Endothelial cell of umbilical vein (primary cell): ENCODE data around the gene MRPL17. TPM values are rescaled to one million over a fixed set of nuclear protein-coding genes. Genes with fewer than 3 reads are reported as not detected.

Experiments
- BruUV-seq: library from RNA; stranded (reverse); fragments of 400-500 nt; replicated peaks from 2 replicates; lab custom pipeline; 2021; lab: Mats Ljungman, UMichigan
- CTCF ChIA-PET: fragments of 300-600, 350-600 bp; sonication (Branson Sonifier 250); formaldehyde crosslinking; loops from one replicate; lab custom pipeline; 2021; ENCODE audit warnings: antibody characterized with exemption, inconsistent platforms; lab: Charles Lee
- POLR2A ChIA-PET: fragments of 300-600, 350-600 bp; sonication (Branson Sonifier 250); formaldehyde crosslinking; loops from one replicate; lab custom pipeline; 2021; ENCODE audit warnings: antibody characterized with exemption, inconsistent platforms; lab: Charles Lee
- DNase-seq: peaks from one replicate; pipeline ENCODE4 v3.0.0-alpha.2; 2011; ENCODE audit warnings: low read depth, low spot score
- FAIRE-seq: peaks from 2 replicates; lab custom pipeline; 2011; peaks lifted over from hg19 to GRCh38; lab: Jason Lieb, UNC
- H2AFZ ChIP-seq: 2 replicates; pipeline ENCODE4 v1.6.0; 2012; ENCODE audit warnings: low read depth, low read length, control low read depth, inconsistent platforms
- H3K27ac ChIP-seq: 2 replicates; pipeline ENCODE4 v1.5.1; 2011; ENCODE audit warnings: low read depth, mild to moderate bottlenecking, control low read depth, low read length, moderate library complexity; ENCODE audit not compliant: insufficient read depth
- H3K27me3 ChIP-seq, 2 experiments: 2 replicates each; pipeline versions ENCODE4 v1.6.0 to v1.6.1; 2011; ENCODE audit warnings: low read length in 2 of 2, mixed read lengths in 1 of 2; ENCODE audit not compliant: control insufficient read depth in 2 of 2, insufficient read depth in 2 of 2
- H3K36me3 ChIP-seq, 2 experiments: 2 replicates in 1 of 2; 3 replicates in 1 of 2; pipeline ENCODE4 v1.5.1; 2011; ENCODE audit warnings: low read length in 2 of 2, mild to moderate bottlenecking in 1 of 2, moderate library complexity in 1 of 2; ENCODE audit not compliant: control insufficient read depth in 2 of 2, insufficient read depth in 2 of 2; ENCODE audit errors: extremely low read depth in 1 of 2
- H3K4me1 ChIP-seq: 3 replicates; pipeline ENCODE4 v1.5.1; 2011; ENCODE audit warnings: mild to moderate bottlenecking, low read length; ENCODE audit not compliant: control insufficient read depth, insufficient read depth; ENCODE audit errors: extremely low read depth
- H3K4me2 ChIP-seq: 2 replicates; pipeline ENCODE4 v1.6.1; 2011; ENCODE audit warnings: low read length, control low read depth, mixed read lengths; ENCODE audit not compliant: insufficient read depth
- H3K4me3 ChIP-seq, 3 experiments: fragments of 200-600 bp in 1 of 3; sonication (generic), shearing (Covaris generic) in 1 of 3; replicated peaks in 1 of 3; 2 replicates each; pipeline ENCODE4 v1.5.1; 2011 to 2016; ENCODE audit warnings: control low read depth in 3 of 3, low read length in 3 of 3, mild to moderate bottlenecking in 2 of 3, inconsistent platforms in 1 of 3, low read depth in 1 of 3, moderate library complexity in 1 of 3; ENCODE audit not compliant: insufficient read depth in 1 of 3
- H3K79me2 ChIP-seq: 2 replicates; pipeline ENCODE4 v1.6.0; 2012; ENCODE audit warnings: low read length, inconsistent platforms; ENCODE audit not compliant: control insufficient read depth, insufficient read depth
- H3K9ac ChIP-seq: replicated peaks from 2 replicates; pipeline ENCODE3; 2011; ENCODE audit warnings: low read length, control low read depth; ENCODE audit not compliant: insufficient read depth; ENCODE audit errors: extremely low read depth
- H3K9me1 ChIP-seq: replicated peaks from 3 replicates; pipeline ENCODE4 v1.6.0; 2011; ENCODE audit warnings: mild to moderate bottlenecking, low read length; ENCODE audit not compliant: control insufficient read depth, insufficient read depth; ENCODE audit errors: extremely low read depth
- H3K9me3 ChIP-seq: replicated peaks from 2 replicates; pipeline ENCODE4 v1.5.1; 2012; ENCODE audit warnings: low read length, inconsistent platforms; ENCODE audit not compliant: control insufficient read depth, insufficient read depth
- H4K20me1 ChIP-seq: replicated peaks from 2 replicates; pipeline ENCODE3; 2011; ENCODE audit warnings: mild to moderate bottlenecking, low read length; ENCODE audit not compliant: control insufficient read depth, insufficient read depth; ENCODE audit errors: extremely low read depth
- MYC ChIP-seq: IDR thresholded peaks from one replicate; pipeline ENCODE4 v1.6.1; 2011; ENCODE audit warnings: mild to moderate bottlenecking, low read depth, low read length
- dilution Hi-C: fragments of 300-500 bp; cut with MboI; formaldehyde crosslinking; loops from one replicate; pipeline ENCODE4 v1.15.0; 2019; ENCODE audit warnings: low sequenced_read_pairs; ENCODE audit not compliant: extremely low pct_ligation_motif_present
- intact Hi-C: fragments of 100-400 bp; cut with micrococcal nuclease; formaldehyde crosslinking; loops from one replicate; pipeline ENCODE4 v1.10.0; 2022
- polyA plus RNA-seq, 4 experiments: library from polyadenylated mRNA; depleted of rRNA in 3 of 4; stranded (reverse) in 3 of 4; unstranded in 1 of 4; fragments of >200 nt; gene quantifications; 2 replicates each; pipeline versions ENCODE4 v1.2.1 to v1.2.3, GENCODE V29; 2011 to 2012; ENCODE audit warnings: missing spikeins in 1 of 4
- total RNA-seq: library from RNA; stranded (reverse); gene quantifications from 2 replicates; pipeline ENCODE4 v1.2.3, GENCODE V29; 2021
- TF ChIP-seq, protein P1 (sequence below), 2 donors: IDR thresholded peaks; 1 replicate in 1 of 2; 2 replicates in 1 of 2; pipeline ENCODE4 v1.5.1; 2011; ENCODE audit warnings: low read length in 2 of 2, mild to moderate bottlenecking in 2 of 2, moderate library complexity in 2 of 2, control low read depth in 1 of 2, inconsistent platforms in 1 of 2, low read depth in 1 of 2; ENCODE audit not compliant: insufficient read depth in 1 of 2; ENCODE audit errors: extremely low read depth in 1 of 2

The MRPL17 gene
- total and polyA plus RNA-seq, 2 donors (not counting 3 experiments of a cell fraction or from before 2014, with no cell fraction given): 67.6 to 87.2 TPM

- dilution Hi-C loops (no loop called here), intact Hi-C loops (no loop called here)
- no peak overlapping the region for H3K27ac ChIP-seq
- H3K4me3 ChIP-seq: no peak overlapping the region
- POLR2A ChIA-PET: interaction anchor here (0.9 to 1.0 kb wide), 2 partner anchors 14 to 51 kb away, joined by 3 to 4 read pairs; partner anchors contain the start of gene MRPL17
- TF ChIP-seq, protein P1, sequence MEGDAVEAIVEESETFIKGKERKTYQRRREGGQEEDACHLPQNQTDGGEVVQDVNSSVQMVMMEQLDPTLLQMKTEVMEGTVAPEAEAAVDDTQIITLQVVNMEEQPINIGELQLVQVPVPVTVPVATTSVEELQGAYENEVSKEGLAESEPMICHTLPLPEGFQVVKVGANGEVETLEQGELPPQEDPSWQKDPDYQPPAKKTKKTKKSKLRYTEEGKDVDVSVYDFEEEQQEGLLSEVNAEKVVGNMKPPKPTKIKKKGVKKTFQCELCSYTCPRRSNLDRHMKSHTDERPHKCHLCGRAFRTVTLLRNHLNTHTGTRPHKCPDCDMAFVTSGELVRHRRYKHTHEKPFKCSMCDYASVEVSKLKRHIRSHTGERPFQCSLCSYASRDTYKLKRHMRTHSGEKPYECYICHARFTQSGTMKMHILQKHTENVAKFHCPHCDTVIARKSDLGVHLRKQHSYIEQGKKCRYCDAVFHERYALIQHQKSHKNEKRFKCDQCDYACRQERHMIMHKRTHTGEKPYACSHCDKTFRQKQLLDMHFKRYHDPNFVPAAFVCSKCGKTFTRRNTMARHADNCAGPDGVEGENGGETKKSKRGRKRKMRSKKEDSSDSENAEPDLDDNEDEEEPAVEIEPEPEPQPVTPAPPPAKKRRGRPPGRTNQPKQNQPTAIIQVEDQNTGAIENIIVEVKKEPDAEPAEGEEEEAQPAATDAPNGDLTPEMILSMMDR (IDR thresholded peaks at IDR 0.05; ENCODE audit: extremely low read depth in 1 of 2, insufficient read depth in 1 of 2, low read depth in 1 of 2, low read length in 2 of 2): no peak
- TF ChIP-seq MYC: no peak
- no peaks in the 10 kb centered on the region for H3K27me3 ChIP-seq
- H3K9me3 ChIP-seq: no peaks in the 10 kb centered on the region
- DNase-seq (no peak), FAIRE-seq (no peak)
- CTCF ChIA-PET: interaction anchor here (1.0 to 1.7 kb wide), 4 partner anchors 35 to 101 kb away, joined by 3 to 4 read pairs (median 3); no protein-coding TSS in a partner anchor
- H2AFZ ChIP-seq: no peak overlapping the region
- peaks cover 2 to 51% of the 10 kb centered on the region in 2 experiments for H3K36me3 ChIP-seq
- no peaks in the 10 kb centered on the region for H3K9me1 ChIP-seq
- no TSS peak for BruUV-seq
- no peak overlapping the region for H3K9ac ChIP-seq
- peaks cover 34% of the 10 kb centered on the region for H3K4me1 ChIP-seq
- no peaks in the 10 kb centered on the region for H4K20me1 ChIP-seq
- peaks cover 2% of the 10 kb centered on the region for H3K79me2 ChIP-seq
- no peak overlapping the region for H3K4me2 ChIP-seq
These were observed 50.7 kb downstream of the MRPL17 start for GRCh38 chr11:6632116-6633073.
